Fibroblast of lung (primary cell): ENCODE measurements around the gene PHEX. TPM values are rescaled to one million over a fixed set of nuclear protein-coding genes. Genes with fewer than 3 reads are reported as not detected.

Experiments
- DNase-seq, 2 donors: peaks; one replicate each; pipeline versions ENCODE4 v3.0.0 to v3.0.0-alpha.2; 2010; ENCODE audit warnings: low read depth in 2 of 2
- H2AFZ ChIP-seq: 2 replicates; pipeline ENCODE4 v1.5.1; 2012; ENCODE audit warnings: low read length, control low read depth, inconsistent platforms
- H3K27ac ChIP-seq: 2 replicates; pipeline ENCODE4 v1.5.1; 2011; ENCODE audit warnings: low read length, control low read depth; ENCODE audit not compliant: insufficient read depth
- H3K27me3 ChIP-seq: 2 replicates; pipeline ENCODE4 v1.5.1; 2011; ENCODE audit warnings: mild to moderate bottlenecking, low read length; ENCODE audit not compliant: control insufficient read depth, insufficient read depth
- H3K36me3 ChIP-seq: 2 replicates; pipeline ENCODE4 v1.5.1; 2011; ENCODE audit warnings: low read length; ENCODE audit not compliant: control insufficient read depth, insufficient read depth
- H3K4me1 ChIP-seq: 2 replicates; pipeline ENCODE4 v1.5.1; 2011; ENCODE audit warnings: low read length; ENCODE audit not compliant: control insufficient read depth, insufficient read depth; ENCODE audit errors: extremely low read depth
- H3K4me2 ChIP-seq: 2 replicates; pipeline ENCODE4 v1.5.1; 2011; ENCODE audit warnings: low read length, control low read depth; ENCODE audit not compliant: insufficient read depth; ENCODE audit errors: extremely low read depth
- H3K4me3 ChIP-seq, 4 experiments: fragments of 200-600 bp in 1 of 4; sonication (generic) in 1 of 4; replicated peaks in 1 of 4; 2 replicates each; pipeline ENCODE4 v1.5.1; 2011 to 2016; ENCODE audit warnings: low read length in 4 of 4, low read depth in 3 of 4, mild to moderate bottlenecking in 3 of 4, control low read depth in 2 of 4, inconsistent platforms in 1 of 4, mixed read lengths in 1 of 4; ENCODE audit not compliant: insufficient read depth in 1 of 4; ENCODE audit errors: control extremely low read depth in 1 of 4
- H3K79me2 ChIP-seq: 2 replicates; pipeline ENCODE4 v1.5.1; 2012; ENCODE audit warnings: mild to moderate bottlenecking, low read length, inconsistent platforms; ENCODE audit not compliant: control insufficient read depth, insufficient read depth
- H3K9ac ChIP-seq: 2 replicates; pipeline ENCODE4 v1.5.1; 2011; ENCODE audit warnings: mild to moderate bottlenecking, low read length, control low read depth; ENCODE audit not compliant: insufficient read depth
- H3K9me3 ChIP-seq: 2 replicates; pipeline ENCODE4 v1.5.1; 2012; ENCODE audit warnings: low read depth, low read length; ENCODE audit not compliant: control insufficient read depth, insufficient read depth
- H4K20me1 ChIP-seq: 2 replicates; pipeline ENCODE4 v1.5.1; 2011; ENCODE audit warnings: low read length; ENCODE audit not compliant: control insufficient read depth, insufficient read depth; ENCODE audit errors: extremely low read depth
- CTCF ChIP-seq, 2 donors: IDR thresholded peaks in 1 of 2; conservative IDR thresholded peaks in 1 of 2; 1 replicate in 1 of 2; 2 replicates in 1 of 2; pipeline ENCODE4 v1.5.1; 2011 to 2012; ENCODE audit warnings: low read length in 2 of 2, control low read depth in 1 of 2, inconsistent platforms in 1 of 2, low read depth in 1 of 2, mild to moderate bottlenecking in 1 of 2
- EZH2 ChIP-seq: IDR thresholded peaks from 2 replicates; pipeline ENCODE4 v1.5.1; 2012; ENCODE audit warnings: low read length, control low read depth, mild to moderate bottlenecking; ENCODE audit errors: missing control alignments
- polyA plus RNA-seq, 2 donors: library from polyadenylated mRNA; depleted of rRNA in 1 of 2; stranded (reverse) in 1 of 2; unstranded in 1 of 2; fragments of >200 nt; gene quantifications; 2 replicates each; pipeline ENCODE4 v1.2.1, GENCODE V29; 2011 to 2012; ENCODE audit warnings: missing spikeins in 1 of 2
- total RNA-seq: library from RNA; depleted of rRNA; stranded (reverse); fragments of >200 nt; gene quantifications from 2 replicates; pipeline ENCODE4 v1.2.1, GENCODE V29; 2014

Gene PHEX
- total and polyA plus RNA-seq, 2 donors (not counting 1 experiment from before 2014, with no cell fraction given) = 1.2 to 1.7 TPM

GRCh38 chrX:22300130-22300529 lies 268.0 kb downstream of the PHEX start:
- Histone ChIP-seq H3K27me3 (no peaks in the 10 kb centered on the region), H3K4me3 (no peak overlapping the region), H2AFZ (no peak overlapping the region), H3K9ac (no peak overlapping the region), H3K79me2 (no peaks in the 10 kb centered on the region), H3K4me1 (no peaks in the 10 kb centered on the region), H3K27ac (no peak overlapping the region), H3K4me2 (no peak overlapping the region), H3K36me3 (no peaks in the 10 kb centered on the region), H4K20me1 (no peaks in the 10 kb centered on the region), H3K9me3 (no peaks in the 10 kb centered on the region)
- TF ChIP-seq EZH2 (no peak), CTCF (conservative IDR thresholded peaks at IDR 0.05 in 1 of 2, IDR thresholded peaks at IDR 0.05 in 1 of 2; ENCODE audit: low read depth in 1 of 2, low read length in 2 of 2) (no peak)
- DNase-seq = peak; percentile 72 to 78

Other genes with a start within 250 kb of the PHEX start
- 7.4 and 13.0 TPM in 2 replicates for gene MBTPS2, start 192.7 kb upstream of the PHEX start, total RNA-seq
- gene MBTPS2, start 192.7 kb upstream of the PHEX start, polyA plus RNA-seq = 29.0 and 31.9 TPM in 2 replicates
- 1.0 and 2.8 TPM in 2 replicates for gene YY2, start 176.3 kb upstream of the PHEX start, total RNA-seq
- 1.5 and 2.3 TPM in 2 replicates for gene YY2, start 176.3 kb upstream of the PHEX start, polyA plus RNA-seq
- gene SMS, start 91.6 kb upstream of the PHEX start, total RNA-seq = 176 and 252 TPM in 2 replicates
- gene SMS, start 91.6 kb upstream of the PHEX start, polyA plus RNA-seq = 129 and 186 TPM in 2 replicates
- gene CBLL2, start 240.6 kb downstream of the PHEX start, total RNA-seq = not detected in 2 replicates
- gene CBLL2, start 240.6 kb downstream of the PHEX start, polyA plus RNA-seq = not detected in 2 replicates